ENCODE measurements around the gene NFU1.

DNA sequence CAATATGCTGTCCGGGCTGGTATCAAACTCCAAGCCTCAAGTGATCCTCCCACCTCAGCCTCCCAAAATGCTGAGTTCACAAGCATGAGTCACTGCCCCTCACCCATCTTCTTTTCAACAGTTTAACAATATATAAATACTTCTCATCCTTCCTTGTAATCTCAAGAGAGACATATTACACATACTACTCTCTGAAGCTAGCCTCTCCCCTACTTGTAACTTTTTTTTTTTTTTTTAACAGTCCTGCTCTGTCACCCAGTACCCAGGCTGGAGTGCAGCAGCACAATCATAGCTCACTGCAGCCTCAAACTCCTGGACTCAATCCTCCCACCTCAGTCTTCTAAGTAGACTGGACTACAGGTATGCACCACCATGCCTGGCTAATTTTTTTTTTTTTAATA, 55.9 kb downstream of the NFU1 start:
- TF ChIP-seq ATF3 (IDR thresholded peaks at IDR 0.05; ENCODE audit: insufficient read depth, low read depth, low read length) (no peak), RFX5 (IDR thresholded peaks at IDR 0.05; ENCODE audit: borderline replicate concordance, low read depth, low read length) (no peak), BCL11A (IDR thresholded peaks at IDR 0.05; ENCODE audit: low read depth in 2 of 2, low read length in 2 of 2) (no peak), KDM5A (IDR thresholded peaks at IDR 0.05; ENCODE audit: low read length) (no peak), EZH2 (IDR thresholded peaks at IDR 0.05; ENCODE audit: low read depth, low read length, severe bottlenecking) (no peak), KDM1A (IDR thresholded peaks at IDR 0.05; ENCODE audit: borderline replicate concordance, low read length) (no peak), SP1 (IDR thresholded peaks at IDR 0.05; ENCODE audit: low read depth, low read length) (no peak), JUND (IDR thresholded peaks at IDR 0.05; ENCODE audit: low read length) (no peak)
- TF ChIP-seq, protein P1, sequence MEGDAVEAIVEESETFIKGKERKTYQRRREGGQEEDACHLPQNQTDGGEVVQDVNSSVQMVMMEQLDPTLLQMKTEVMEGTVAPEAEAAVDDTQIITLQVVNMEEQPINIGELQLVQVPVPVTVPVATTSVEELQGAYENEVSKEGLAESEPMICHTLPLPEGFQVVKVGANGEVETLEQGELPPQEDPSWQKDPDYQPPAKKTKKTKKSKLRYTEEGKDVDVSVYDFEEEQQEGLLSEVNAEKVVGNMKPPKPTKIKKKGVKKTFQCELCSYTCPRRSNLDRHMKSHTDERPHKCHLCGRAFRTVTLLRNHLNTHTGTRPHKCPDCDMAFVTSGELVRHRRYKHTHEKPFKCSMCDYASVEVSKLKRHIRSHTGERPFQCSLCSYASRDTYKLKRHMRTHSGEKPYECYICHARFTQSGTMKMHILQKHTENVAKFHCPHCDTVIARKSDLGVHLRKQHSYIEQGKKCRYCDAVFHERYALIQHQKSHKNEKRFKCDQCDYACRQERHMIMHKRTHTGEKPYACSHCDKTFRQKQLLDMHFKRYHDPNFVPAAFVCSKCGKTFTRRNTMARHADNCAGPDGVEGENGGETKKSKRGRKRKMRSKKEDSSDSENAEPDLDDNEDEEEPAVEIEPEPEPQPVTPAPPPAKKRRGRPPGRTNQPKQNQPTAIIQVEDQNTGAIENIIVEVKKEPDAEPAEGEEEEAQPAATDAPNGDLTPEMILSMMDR (IDR thresholded peaks at IDR 0.05; ENCODE audit: control extremely low read depth in 1 of 3, insufficient read depth in 1 of 3, low read depth in 1 of 3, low read length in 3 of 3), result no peak
